AG10803 (cell line): ENCODE results near the gene IL21R.

Source experiments
- DNase-seq: peaks from one replicate; pipeline ENCODE4 v3.0.0; 2010; ENCODE audit warnings: low read depth
- H3K4me3 ChIP-seq: 2 replicates; pipeline ENCODE4 v1.5.1; 2011; ENCODE audit warnings: mild to moderate bottlenecking, low read length, control low read depth
- CTCF ChIP-seq: conservative IDR thresholded peaks from 2 replicates; pipeline ENCODE4 v1.5.1; 2011; ENCODE audit warnings: mild to moderate bottlenecking, low read length, control low read depth, inconsistent platforms

The IL21R gene

GRCh38 chr16:27383556-27384243 is 18.3 kb upstream of the IL21R start:
- DNase-seq = no peak
- TF ChIP-seq CTCF = no peak
- no peak overlapping the region for H3K4me3 ChIP-seq

GRCh38 chr16:27384425-27384824 is 17.5 kb upstream of the IL21R start:
- no peak for DNase-seq
- no peak for TF ChIP-seq CTCF
- no peak overlapping the region for H3K4me3 ChIP-seq

- no peak overlapping the region for H3K4me3 ChIP-seq
- no peak for TF ChIP-seq CTCF
- DNase-seq = no peak
These were observed 16.6 kb upstream of the IL21R start for GRCh38 chr16:27385398-27385797.

DNA sequence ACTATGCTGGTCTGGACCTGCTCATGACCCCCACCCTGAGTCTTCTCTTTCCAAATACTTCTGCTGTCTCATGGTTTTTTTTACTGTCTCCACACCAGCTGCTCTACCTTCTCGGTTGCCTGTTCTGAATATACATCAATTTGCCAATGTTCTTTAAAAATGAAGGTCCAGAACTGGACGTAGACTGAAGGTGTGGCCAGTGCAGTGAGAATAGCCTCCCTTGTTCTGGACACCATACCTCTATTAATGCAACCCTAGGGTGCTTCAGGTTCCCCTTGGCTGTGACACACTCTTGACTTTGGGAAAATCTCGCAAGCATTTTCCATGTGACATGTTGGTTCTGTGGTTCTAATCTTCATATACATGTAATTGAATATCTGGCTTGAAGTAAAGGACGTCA is 15.3 kb upstream of the IL21R start:
- no peak overlapping the region for H3K4me3 ChIP-seq

GRCh38 chr16:27387724-27388123 is 14.2 kb upstream of the IL21R start:
- no peak overlapping the region for H3K4me3 ChIP-seq
- no peak for TF ChIP-seq CTCF

More for the DNA sequence above, 15.3 kb upstream of the IL21R start:
- DNase-seq = no peak
- TF ChIP-seq CTCF = no peak

GRCh38 chr16:27389272-27389961 is 12.6 kb upstream of the IL21R start:
- TF ChIP-seq CTCF = no peak

More at GRCh38 chr16:27387724-27388123, 14.2 kb upstream of the IL21R start:
- DNase-seq = no peak

DNA sequence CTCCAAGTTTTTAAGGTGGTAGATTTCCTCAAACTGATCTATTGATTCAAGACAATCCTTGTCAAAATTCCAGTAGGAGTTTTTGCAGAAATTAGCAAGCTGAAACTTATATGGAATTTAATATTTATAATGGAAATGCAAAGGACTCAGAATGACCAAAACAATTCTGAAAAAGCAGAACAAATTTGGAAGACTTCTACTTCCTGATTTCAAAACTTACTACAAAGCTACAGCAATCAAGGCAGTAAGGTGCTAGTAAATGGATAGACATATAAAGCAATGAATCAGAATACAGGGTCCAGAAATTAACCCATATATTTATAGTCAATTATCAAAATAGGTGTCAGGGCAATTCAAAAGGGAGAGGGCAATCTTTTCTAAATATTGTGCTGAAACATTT is 11.8 kb upstream of the IL21R start:
- no peak for TF ChIP-seq CTCF
- no peak for DNase-seq

More at GRCh38 chr16:27389272-27389961, 12.6 kb upstream of the IL21R start:
- H3K4me3 ChIP-seq = no peak overlapping the region
- no peak for DNase-seq

More for the DNA sequence above, 11.8 kb upstream of the IL21R start:
- no peak overlapping the region for H3K4me3 ChIP-seq
